ENCODE data around the gene PARD3.

- no peak for TF ChIP-seq CTCF (IDR thresholded peaks at IDR 0.05)
- no peak for TF ChIP-seq POLR2AphosphoS5 (IDR thresholded peaks at IDR 0.05)
Measured at GRCh38 chr10:34369120-34369519, 446.0 kb downstream of the PARD3 start.
